MM.1S (cell line): ENCODE data around the gene TACC2.

ENCODE experiments used
- CTCF ChIP-seq: fragments of 300-600 bp; sonication (generic); IDR thresholded peaks from 2 replicates; pipeline ENCODE4 v1.5.1; 2016; ENCODE audit warnings: antibody characterized with exemption, low read length, mixed read lengths
- EZH2phosphoT487 ChIP-seq: fragments of 300-600 bp; sonication (generic); IDR thresholded peaks from 2 replicates; pipeline ENCODE4 v1.6.1; 2018; ENCODE audit warnings: antibody characterized with exemption, low read length

- TF ChIP-seq EZH2phosphoT487 (no peak), CTCF (no peak)
Observed at GRCh38 chr10:122229666-122230065, 240.7 kb downstream of the TACC2 start.
